ENCODE measurements around the gene RNF213.
"Not testable (repeated sequence)": the region's sequence is repeated elsewhere in the genome, so short reads cannot be mapped to it uniquely, and the experiment has no call there.

RNF213 gene

GRCh38 chr17:80397686-80398085, 137.0 kb downstream of the RNF213 start:
- no peaks in the 10 kb centered on the region for H3K4me1 ChIP-seq (ENCODE audit: control insufficient read depth, insufficient read depth, low read length)
- ChIA-PET POLR2A (no interaction called here), CTCF (no interaction called here)
- H3K9me3 ChIP-seq (ENCODE audit: control insufficient read depth, insufficient read depth, low read depth, low read length), result no peaks in the 10 kb centered on the region
- TF ChIP-seq ZNF544 (tag by site-specific recombination; IDR thresholded peaks at IDR 0.05), result no peak
- peak; percentile 72 for TF ChIP-seq ZIC2 (tag by site-specific recombination; IDR thresholded peaks at IDR 0.05)
- no peak for TF ChIP-seq ZSCAN30 (tag by site-specific recombination; IDR thresholded peaks at IDR 0.05)
- peaks cover 7 to 27% of the 10 kb centered on the region in 2 experiments for H3K36me3 ChIP-seq (ENCODE audit: control insufficient read depth in 2 of 2, insufficient read depth in 1 of 2, low read length in 2 of 2)
- no peak overlapping the region for H3K4me3 ChIP-seq (ENCODE audit: low read depth, low read length)
- H3K27ac ChIP-seq (ENCODE audit: extremely low read depth, low read depth, low read length), result no peak overlapping the region

GRCh38 chr17:80401086-80401485, 140.4 kb downstream of the RNF213 start:
- H3K9me3 ChIP-seq (ENCODE audit: control insufficient read depth, insufficient read depth, low read depth, low read length); H3K4me3 ChIP-seq (ENCODE audit: low read depth, low read length); H3K36me3 ChIP-seq (ENCODE audit: control insufficient read depth in 2 of 2, insufficient read depth in 1 of 2, low read length in 2 of 2); H3K4me1 ChIP-seq (ENCODE audit: control insufficient read depth, insufficient read depth, low read length); H3K27ac ChIP-seq (ENCODE audit: extremely low read depth, low read depth, low read length); POLR2A ChIA-PET: not testable (repeated sequence)
- CTCF ChIA-PET, result interaction anchor here (0.6 to 1.1 kb wide), 3 partner anchors 95 to 204 kb away, joined by 3 read pairs; no protein-coding TSS in a partner anchor

DNA sequence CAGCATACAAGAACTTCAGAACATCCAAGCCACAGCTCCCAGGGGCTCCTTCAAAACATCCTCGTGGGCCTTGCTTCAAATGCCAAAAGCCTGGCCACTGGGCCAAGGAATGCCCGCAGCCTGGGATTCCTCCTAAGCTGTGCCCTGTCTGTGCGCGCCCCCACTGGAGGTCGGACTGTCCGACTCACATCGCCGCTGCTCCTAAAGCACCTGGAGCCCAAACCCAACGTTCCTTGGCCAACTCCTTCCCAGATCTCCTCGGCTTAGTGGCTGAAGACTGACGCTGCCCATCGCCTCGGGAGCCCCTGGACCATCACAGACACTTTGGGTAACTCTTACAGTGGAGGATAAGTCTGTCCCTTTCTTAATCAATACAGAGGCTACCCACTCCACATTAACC, 141.4 kb downstream of the RNF213 start:
- CTCF ChIA-PET, result interaction anchor here (0.6 to 1.1 kb wide), 2 partner anchors 205 to 1600 kb away, joined by 3 read pairs; no protein-coding TSS in a partner anchor
- not testable (repeated sequence) for H3K36me3 ChIP-seq (ENCODE audit: control insufficient read depth in 2 of 2, insufficient read depth in 1 of 2, low read length in 2 of 2); H3K4me3 ChIP-seq (ENCODE audit: low read depth, low read length); H3K4me1 ChIP-seq (ENCODE audit: control insufficient read depth, insufficient read depth, low read length); H3K27ac ChIP-seq (ENCODE audit: extremely low read depth, low read depth, low read length); H3K9me3 ChIP-seq (ENCODE audit: control insufficient read depth, insufficient read depth, low read depth, low read length)
- POLR2A ChIA-PET, result interaction anchor here (0.6 kb wide), 1 partner anchor 76 kb away, joined by 4 read pairs; no protein-coding TSS in a partner anchor

DNA sequence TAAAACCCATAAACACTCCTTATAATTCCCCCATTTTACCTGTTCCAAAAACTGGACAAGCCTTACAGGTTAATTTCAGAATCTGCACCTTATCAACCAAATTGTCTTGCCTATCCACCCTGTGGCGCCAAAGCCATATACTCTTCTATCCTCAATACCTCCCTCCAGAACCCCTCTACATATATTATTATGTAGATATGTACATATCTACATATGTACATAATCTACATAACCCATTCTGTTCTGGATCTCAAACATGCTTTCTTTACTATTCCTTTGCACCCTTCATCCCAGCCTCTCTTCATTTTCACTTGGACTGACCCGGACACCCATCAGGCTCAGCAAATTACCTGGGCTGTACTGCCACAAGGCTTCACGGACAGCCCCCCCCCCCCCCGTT, 142.3 kb downstream of the RNF213 start:
- ChIA-PET CTCF (no interaction called here), POLR2A (no interaction called here)
- Histone ChIP-seq H3K4me3 (ENCODE audit: low read depth, low read length) (no peak overlapping the region), H3K9me3 (ENCODE audit: control insufficient read depth, insufficient read depth, low read depth, low read length) (no peaks in the 10 kb centered on the region), H3K4me1 (ENCODE audit: control insufficient read depth, insufficient read depth, low read length) (no peaks in the 10 kb centered on the region), H3K36me3 (ENCODE audit: control insufficient read depth in 2 of 2, insufficient read depth in 1 of 2, low read length in 2 of 2) (no peaks in the 10 kb centered on the region), H3K27ac (ENCODE audit: extremely low read depth, low read depth, low read length) (no peak overlapping the region)
- TF ChIP-seq ZNF501 (tag by site-specific recombination; IDR thresholded peaks at IDR 0.05) (no peak), TCF7L2 (IDR thresholded peaks at IDR 0.05; ENCODE audit: borderline replicate concordance, low read depth, low read length) (no peak), GLIS1 (tag by site-specific recombination; IDR thresholded peaks at IDR 0.05) (no peak), ZNF202 (tag by site-specific recombination; IDR thresholded peaks at IDR 0.05; ENCODE audit: borderline replicate concordance) (no peak), ZFP3 (tag by site-specific recombination; IDR thresholded peaks at IDR 0.05; ENCODE audit: low read depth) (no peak), ZNF132 (tag by site-specific recombination; IDR thresholded peaks at IDR 0.05; ENCODE audit: borderline replicate concordance) (no peak), ZNF561 (tag by site-specific recombination; IDR thresholded peaks at IDR 0.05; ENCODE audit: borderline replicate concordance) (no peak), ZNF433 (tag by site-specific recombination; IDR thresholded peaks at IDR 0.05; ENCODE audit: low read depth) (no peak), BCL11B (tag by site-specific recombination; IDR thresholded peaks at IDR 0.05; ENCODE audit: low read depth) (no peak), ZNF426 (tag by site-specific recombination; IDR thresholded peaks at IDR 0.05) (no peak), ZNF23 (tag by site-specific recombination; IDR thresholded peaks at IDR 0.05; ENCODE audit: borderline replicate concordance) (no peak), ZNF341 (tag by site-specific recombination; IDR thresholded peaks at IDR 0.05; ENCODE audit: low read depth) (no peak), ZNF404 (tag by site-specific recombination; IDR thresholded peaks at IDR 0.05) (no peak), WT1 (tag by site-specific recombination; IDR thresholded peaks at IDR 0.05) (no peak)
- TF ChIP-seq, protein P1, sequence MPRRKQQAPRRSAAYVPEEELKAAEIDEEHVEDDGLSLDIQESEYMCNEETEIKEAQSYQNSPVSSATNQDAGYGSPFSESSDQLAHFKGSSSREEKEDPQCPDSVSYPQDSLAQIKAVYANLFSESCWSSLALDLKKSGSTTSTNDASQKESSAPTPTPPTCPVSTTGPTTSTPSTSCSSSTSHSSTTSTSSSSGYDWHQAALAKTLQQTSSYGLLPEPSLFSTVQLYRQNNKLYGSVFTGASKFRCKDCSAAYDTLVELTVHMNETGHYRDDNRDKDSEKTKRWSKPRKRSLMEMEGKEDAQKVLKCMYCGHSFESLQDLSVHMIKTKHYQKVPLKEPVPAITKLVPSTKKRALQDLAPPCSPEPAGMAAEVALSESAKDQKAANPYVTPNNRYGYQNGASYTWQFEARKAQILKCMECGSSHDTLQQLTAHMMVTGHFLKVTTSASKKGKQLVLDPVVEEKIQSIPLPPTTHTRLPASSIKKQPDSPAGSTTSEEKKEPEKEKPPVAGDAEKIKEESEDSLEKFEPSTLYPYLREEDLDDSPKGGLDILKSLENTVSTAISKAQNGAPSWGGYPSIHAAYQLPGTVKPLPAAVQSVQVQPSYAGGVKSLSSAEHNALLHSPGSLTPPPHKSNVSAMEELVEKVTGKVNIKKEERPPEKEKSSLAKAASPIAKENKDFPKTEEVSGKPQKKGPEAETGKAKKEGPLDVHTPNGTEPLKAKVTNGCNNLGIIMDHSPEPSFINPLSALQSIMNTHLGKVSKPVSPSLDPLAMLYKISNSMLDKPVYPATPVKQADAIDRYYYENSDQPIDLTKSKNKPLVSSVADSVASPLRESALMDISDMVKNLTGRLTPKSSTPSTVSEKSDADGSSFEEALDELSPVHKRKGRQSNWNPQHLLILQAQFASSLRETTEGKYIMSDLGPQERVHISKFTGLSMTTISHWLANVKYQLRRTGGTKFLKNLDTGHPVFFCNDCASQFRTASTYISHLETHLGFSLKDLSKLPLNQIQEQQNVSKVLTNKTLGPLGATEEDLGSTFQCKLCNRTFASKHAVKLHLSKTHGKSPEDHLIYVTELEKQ (tag by site-specific recombination; IDR thresholded peaks at IDR 0.05; ENCODE audit: borderline replicate concordance), result no peak

Measured in HEK293 (cell line).